ENCODE measurements around the gene MAGEH1.

DNA sequence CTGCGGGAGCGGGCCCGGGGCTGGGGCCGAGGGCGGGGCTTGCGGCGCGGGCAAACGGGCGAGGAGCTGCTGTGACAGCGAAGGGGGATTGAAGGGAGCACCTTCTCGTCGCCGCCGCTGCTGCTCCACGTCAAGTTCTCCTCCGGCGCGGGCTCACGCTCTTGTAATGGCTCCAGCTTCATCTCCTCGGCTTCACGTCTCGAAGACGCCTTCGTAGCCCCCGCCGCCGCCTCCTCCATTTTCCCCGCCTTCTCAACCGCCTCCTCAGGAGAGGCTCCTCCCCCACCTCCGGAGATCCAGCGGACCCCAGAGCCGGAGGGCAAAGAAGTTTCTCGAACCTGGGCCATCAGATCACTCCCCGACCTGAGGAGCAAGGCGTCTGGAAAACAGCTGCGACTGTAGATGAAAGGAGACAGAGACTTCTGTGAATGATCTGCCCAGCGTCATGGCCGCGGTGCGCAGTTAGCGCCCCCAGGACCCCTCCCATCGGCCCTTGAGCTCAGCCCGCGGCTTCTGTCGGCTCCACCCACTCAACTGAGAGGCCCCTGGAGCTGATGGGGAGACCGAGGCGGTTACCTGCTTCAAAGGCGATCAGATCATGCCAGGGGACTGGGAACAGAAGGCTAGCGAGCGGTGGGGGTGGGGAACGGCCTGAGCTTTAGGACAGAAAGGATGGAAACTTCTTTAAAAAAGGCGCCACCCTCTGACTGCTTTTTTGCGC is 36.8 kb downstream of the MAGEH1 start:
- TF ChIP-seq, protein P1, sequence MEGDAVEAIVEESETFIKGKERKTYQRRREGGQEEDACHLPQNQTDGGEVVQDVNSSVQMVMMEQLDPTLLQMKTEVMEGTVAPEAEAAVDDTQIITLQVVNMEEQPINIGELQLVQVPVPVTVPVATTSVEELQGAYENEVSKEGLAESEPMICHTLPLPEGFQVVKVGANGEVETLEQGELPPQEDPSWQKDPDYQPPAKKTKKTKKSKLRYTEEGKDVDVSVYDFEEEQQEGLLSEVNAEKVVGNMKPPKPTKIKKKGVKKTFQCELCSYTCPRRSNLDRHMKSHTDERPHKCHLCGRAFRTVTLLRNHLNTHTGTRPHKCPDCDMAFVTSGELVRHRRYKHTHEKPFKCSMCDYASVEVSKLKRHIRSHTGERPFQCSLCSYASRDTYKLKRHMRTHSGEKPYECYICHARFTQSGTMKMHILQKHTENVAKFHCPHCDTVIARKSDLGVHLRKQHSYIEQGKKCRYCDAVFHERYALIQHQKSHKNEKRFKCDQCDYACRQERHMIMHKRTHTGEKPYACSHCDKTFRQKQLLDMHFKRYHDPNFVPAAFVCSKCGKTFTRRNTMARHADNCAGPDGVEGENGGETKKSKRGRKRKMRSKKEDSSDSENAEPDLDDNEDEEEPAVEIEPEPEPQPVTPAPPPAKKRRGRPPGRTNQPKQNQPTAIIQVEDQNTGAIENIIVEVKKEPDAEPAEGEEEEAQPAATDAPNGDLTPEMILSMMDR (IDR thresholded peaks at IDR 0.05): peak in 1 of 7 experiments; percentile 1
- TF ChIP-seq POLR2A (IDR thresholded peaks at IDR 0.05): peak in 2 of 3 donors; percentile 21 to 47

All from body of pancreas (tissue), 4 donors.